H1 (cell line): Measurements from ENCODE around the gene ULBP1. TPM values are rescaled to one million over a fixed set of nuclear protein-coding genes. Genes with fewer than 3 reads are reported as not detected.

ENCODE experiments used
- CTCF ChIA-PET: fragments of 300-600 bp; sonication (Branson Sonifier 250); formaldehyde crosslinking; loops from one replicate; lab custom pipeline; 2021; ENCODE audit not compliant: partially characterized antibody; lab: Charles Lee
- POLR2A ChIA-PET: fragments of 300-600 bp; sonication (Branson Sonifier 250); formaldehyde crosslinking; loops from one replicate; lab custom pipeline; 2021; ENCODE audit warnings: inconsistent platforms; ENCODE audit not compliant: partially characterized antibody; lab: Charles Lee
- DNase-seq, 2 experiments: peaks; one replicate each; pipeline versions ENCODE4 v3.0.0 to v3.0.0-alpha.2; 2010 to 2022; ENCODE audit warnings: low spot score in 2 of 2, low read depth in 1 of 2, mixed read lengths in 1 of 2
- FAIRE-seq: peaks from 2 replicates; lab custom pipeline; 2011; peaks lifted over from hg19 to GRCh38; lab: Jason Lieb, UNC
- H2AFZ ChIP-seq: 2 replicates; pipeline ENCODE4 v1.8.1; 2012; ENCODE audit warnings: low read length, inconsistent platforms
- H2AK5ac ChIP-seq: 2 replicates; pipeline ENCODE4 v1.6.1; 2013; ENCODE audit warnings: low read depth, low read length
- H2BK120ac ChIP-seq: replicated peaks from 2 replicates; pipeline ENCODE3; 2013; ENCODE audit warnings: low read depth, low read length, inconsistent platforms
- H2BK12ac ChIP-seq: 2 replicates; pipeline ENCODE4 v1.6.1; 2013; ENCODE audit warnings: low read depth, low read length
- H2BK15ac ChIP-seq: 2 replicates; pipeline ENCODE4 v1.6.1; 2013; ENCODE audit warnings: low read length
- H2BK20ac ChIP-seq: 2 replicates; pipeline ENCODE4 v1.6.1; 2013; ENCODE audit warnings: low read length
- H2BK5ac ChIP-seq: 2 replicates; pipeline ENCODE4 v1.6.1; 2013; ENCODE audit warnings: low read depth, low read length
- H3K14ac ChIP-seq: 2 replicates; pipeline ENCODE4 v1.6.1; 2013; ENCODE audit warnings: inconsistent platforms; ENCODE audit not compliant: insufficient read length
- H3K18ac ChIP-seq: 2 replicates; pipeline ENCODE4 v1.6.1; 2013; ENCODE audit warnings: low read length; ENCODE audit errors: extremely low read depth
- H3K23ac ChIP-seq: 2 replicates; pipeline ENCODE4 v1.6.1; 2013; ENCODE audit warnings: inconsistent platforms; ENCODE audit not compliant: insufficient read length
- H3K23me2 ChIP-seq: 2 replicates; pipeline ENCODE4 v1.6.1; 2013; ENCODE audit warnings: low read depth, low read length
- H3K27ac ChIP-seq: 2 replicates; pipeline ENCODE4 v1.6.1; 2011; ENCODE audit warnings: low read depth, low read length, inconsistent platforms
- H3K27me3 ChIP-seq, 4 experiments: replicated peaks in 1 of 4; 1 replicate in 1 of 4; 2 replicates in 3 of 4; pipeline versions ENCODE4 v1.6.1 to v1.8.1; 2011 to 2013; ENCODE audit warnings: low read length in 3 of 4, mild to moderate bottlenecking in 3 of 4, inconsistent platforms in 2 of 4, mixed read lengths in 2 of 4, moderate library complexity in 1 of 4; ENCODE audit not compliant: control insufficient read depth in 3 of 4, insufficient read depth in 3 of 4; ENCODE audit errors: extremely low read depth in 1 of 4
- H3K36me3 ChIP-seq, 4 experiments: 2 replicates each; pipeline versions ENCODE4 v1.6.1 to v1.8.1; 2011 to 2013; ENCODE audit warnings: mild to moderate bottlenecking in 4 of 4, low read length in 3 of 4, moderate library complexity in 2 of 4, control low read depth in 1 of 4, inconsistent platforms in 1 of 4; ENCODE audit not compliant: insufficient read depth in 4 of 4, control insufficient read depth in 2 of 4
- H3K4ac ChIP-seq: replicated peaks from 2 replicates; pipeline ENCODE3; 2013; ENCODE audit warnings: low read length, low read depth, mixed read lengths, inconsistent platforms; ENCODE audit not compliant: insufficient read length
- H3K4me1 ChIP-seq, 4 experiments: replicated peaks in 1 of 4; 1 replicate in 1 of 4; 2 replicates in 3 of 4; pipeline versions ENCODE4 v1.6.1 to v1.8.1; 2011 to 2013; ENCODE audit warnings: low read length in 3 of 4, inconsistent platforms in 2 of 4, mixed read lengths in 1 of 4; ENCODE audit not compliant: insufficient read depth in 4 of 4, control insufficient read depth in 3 of 4
- H3K4me2 ChIP-seq, 2 experiments: 2 replicates each; pipeline versions ENCODE4 v1.6.1 to v1.8.1; 2011 to 2013; ENCODE audit warnings: low read depth in 2 of 2, low read length in 2 of 2, control low read depth in 1 of 2, inconsistent platforms in 1 of 2, mild to moderate bottlenecking in 1 of 2; ENCODE audit not compliant: insufficient read depth in 1 of 2
- H3K4me3 ChIP-seq, 4 experiments: fragments of 200-600, 300-600 bp in 1 of 4; sonication (generic), shearing (Covaris generic), sonication (Bioruptor Twin) in 1 of 4; 2 replicates each; pipeline versions ENCODE4 v1.5.1 to v1.8.1; 2011 to 2016; ENCODE audit warnings: low read length in 4 of 4, low read depth in 3 of 4, control low read depth in 2 of 4, inconsistent platforms in 2 of 4, mild to moderate bottlenecking in 2 of 4, mixed read lengths in 1 of 4, moderate library complexity in 1 of 4; ENCODE audit not compliant: insufficient read depth in 2 of 4; ENCODE audit errors: extremely low read depth in 1 of 4
- H3K56ac ChIP-seq: replicated peaks from 2 replicates; pipeline ENCODE3; 2013; ENCODE audit warnings: low read depth, mild to moderate bottlenecking, mixed read lengths, low read length, inconsistent platforms; ENCODE audit not compliant: insufficient read length
- H3K79me1 ChIP-seq: 2 replicates; pipeline ENCODE4 v1.6.1; 2013; ENCODE audit warnings: low read depth, low read length, control low read depth
- H3K79me2 ChIP-seq, 2 experiments: 2 replicates each; pipeline versions ENCODE4 v1.6.1 to v1.8.1; 2012 to 2013; ENCODE audit warnings: low read length in 2 of 2, mild to moderate bottlenecking in 2 of 2, inconsistent platforms in 1 of 2; ENCODE audit not compliant: insufficient read depth in 2 of 2, control insufficient read depth in 1 of 2
- H3K9ac ChIP-seq, 4 experiments: replicated peaks in 1 of 4; 1 replicate in 1 of 4; 2 replicates in 3 of 4; pipeline versions ENCODE4 v1.6.1 to v1.8.1; 2011 to 2013; ENCODE audit warnings: low read depth in 3 of 4, low read length in 3 of 4, control low read depth in 2 of 4, mild to moderate bottlenecking in 2 of 4, moderate library complexity in 2 of 4, inconsistent platforms in 1 of 4; ENCODE audit errors: extremely low read depth in 1 of 4
- H3K9me3 ChIP-seq, 2 experiments: 2 replicates each; pipeline versions ENCODE4 v1.6.1 to v1.8.1; 2012 to 2013; ENCODE audit warnings: mild to moderate bottlenecking in 2 of 2, moderate library complexity in 2 of 2, control low read depth in 1 of 2, inconsistent platforms in 1 of 2, low read depth in 1 of 2, low read length in 1 of 2, mixed read lengths in 1 of 2; ENCODE audit not compliant: insufficient read depth in 2 of 2
- H4K20me1 ChIP-seq, 2 experiments: replicated peaks in 1 of 2; 2 replicates each; pipeline versions ENCODE3 to v1.8.1; 2011 to 2013; ENCODE audit warnings: inconsistent platforms in 2 of 2, low read length in 2 of 2, mild to moderate bottlenecking in 1 of 2; ENCODE audit not compliant: insufficient read depth in 2 of 2, control insufficient read depth in 1 of 2
- H4K5ac ChIP-seq: 2 replicates; pipeline ENCODE4 v1.6.1; 2013; ENCODE audit warnings: low read length, low read depth, mixed read lengths, inconsistent platforms; ENCODE audit not compliant: insufficient read length
- H4K8ac ChIP-seq: 2 replicates; pipeline ENCODE4 v1.8.0; 2013; ENCODE audit warnings: mild to moderate bottlenecking, moderate library complexity, low read length, inconsistent platforms; ENCODE audit not compliant: insufficient read depth; ENCODE audit errors: extremely low read depth
- H4K91ac ChIP-seq: replicated peaks from 2 replicates; pipeline ENCODE3; 2013; ENCODE audit warnings: low read length, mixed read lengths, inconsistent platforms; ENCODE audit not compliant: insufficient read length
- HDAC2 ChIP-seq, 2 experiments: fragments of 300-600 bp in 1 of 2; sonication (generic) in 1 of 2; IDR thresholded peaks; 2 replicates each; pipeline ENCODE4 v1.6.1; 2011 to 2012; ENCODE audit warnings: low read depth in 2 of 2, low read length in 2 of 2, mild to moderate bottlenecking in 2 of 2, moderate library complexity in 2 of 2, borderline replicate concordance in 1 of 2, inconsistent platforms in 1 of 2
- KDM1A ChIP-seq: fragments of 200-600, 300-600 bp; sonication (generic); IDR thresholded peaks from 2 replicates; pipeline ENCODE4 v1.7.1; 2016; ENCODE audit warnings: mild to moderate bottlenecking, low read length, borderline replicate concordance
- PHF8 ChIP-seq: fragments of 200-600 bp; sonication (generic); conservative IDR thresholded peaks from 2 replicates; pipeline ENCODE4 v1.7.1; 2012; ENCODE audit warnings: low read depth, mild to moderate bottlenecking, inconsistent platforms, low read length, moderate library complexity
- TBP ChIP-seq: IDR thresholded peaks from 2 replicates; pipeline ENCODE4 v1.6.1; 2011; ENCODE audit warnings: low read depth, low read length, improper control_type of control experiment
- YY1 ChIP-seq: IDR thresholded peaks from 2 replicates; pipeline ENCODE4 v1.6.1; 2011; ENCODE audit warnings: low read depth, mild to moderate bottlenecking, low read length
- ZNF274 ChIP-seq: IDR thresholded peaks from 2 replicates; pipeline ENCODE4 v1.7.0; 2012; ENCODE audit warnings: low read length, borderline replicate concordance; ENCODE audit errors: extremely low read depth
- WGBS, 2 experiments: shearing (Covaris generic) in 1 of 2; methylation state at CpG; one replicate each; pipeline versions ENCODE4 v1.1.6 to v1.1.7; 2013 to 2015; ENCODE audit warnings: low lambda C conversion rate in 2 of 2, mixed read lengths in 2 of 2, inconsistent platforms in 1 of 2, low coverage in 1 of 2, missing lambda C conversion rate in 1 of 2; ENCODE audit not compliant: insufficient replicate concordance in 2 of 2, insufficient coverage in 1 of 2, insufficient read length in 1 of 2; ENCODE audit errors: extremely low coverage in 1 of 2, missing lambda C conversion rate in 1 of 2; 5-methylcytosine and 5-hydroxymethylcytosine counted together
- polyA plus RNA-seq, 7 experiments: library from polyadenylated mRNA; depleted of rRNA in 3 of 7; stranded (reverse) in 5 of 7; unstranded in 2 of 7; fragments of >200 nt in 5 of 7; fragments of 200-250 nt in 2 of 7; gene quantifications; 1 replicate in 5 of 7; 2 replicates in 1 of 7; 4 replicates in 1 of 7; pipeline versions ENCODE4 v1.2.1 to v1.2.3, GENCODE V29; 2011 to 2013; ENCODE audit warnings: missing spikeins in 2 of 7, mixed read lengths in 2 of 7
- total RNA-seq: library from RNA; stranded (reverse); fragmentation: NEBNext Ultra II Directional; extraction: Animal tissue kit (Norgen Biotek cat#: 25700); gene quantifications from 2 replicates; pipeline ENCODE4 v1.2.1, GENCODE V29; 2021

ULBP1 gene
- total and polyA plus RNA-seq, 2 of the 8 experiments (the other 6 are each of a cell fraction or from before 2014, with no cell fraction given) = 0.32 to 0.60 TPM

GRCh38 chr6:149967591-149967990 is 3.8 kb downstream of the ULBP1 start:
- H3K23me2 ChIP-seq = peaks cover 9% of the 10 kb centered on the region; the same call in 1 of the 2 replicates
- no peaks in the 10 kb centered on the region for H3K36me3 ChIP-seq
- no peak overlapping the region for H3K18ac ChIP-seq
- H3K9ac ChIP-seq = no peak overlapping the region
- H3K4ac ChIP-seq = no peak overlapping the region
- no peak for TF ChIP-seq PHF8
- TF ChIP-seq HDAC2 (IDR thresholded peaks at IDR 0.05; ENCODE audit: borderline replicate concordance in 1 of 2, low read depth in 2 of 2, low read length in 2 of 2) = no peak
- no peak for TF ChIP-seq ZNF274
- no peak for TF ChIP-seq YY1
- no peak for TF ChIP-seq TBP
- no peak for TF ChIP-seq KDM1A
- no peak overlapping the region for H3K4me3 ChIP-seq
- H3K56ac ChIP-seq = no peak overlapping the region
- no peak overlapping the region for H4K91ac ChIP-seq
- H2BK5ac ChIP-seq = no peak overlapping the region
- no peak overlapping the region for H2BK120ac ChIP-seq
- FAIRE-seq = no peak
- H2BK12ac ChIP-seq = no peak overlapping the region
- no peak overlapping the region for H2AFZ ChIP-seq
- ChIA-PET CTCF (no interaction called here), POLR2A (no interaction called here)
- DNase-seq = no peak
- H3K79me2 ChIP-seq = no peaks in the 10 kb centered on the region
- H3K79me1 ChIP-seq = no peaks in the 10 kb centered on the region
- no peak overlapping the region for H4K8ac ChIP-seq
- H2AK5ac ChIP-seq = no peak overlapping the region
- 77% methylated on average over 4 of the region's 4 CpGs; no CpG with 5 or more reads in 1 of the 2 experiments for WGBS, 2 experiments
- H2BK15ac ChIP-seq = no peak overlapping the region
- H3K27me3 ChIP-seq = peaks cover 38 to 76% (median 59%) of the 10 kb centered on the region in 4 experiments
- H3K23ac ChIP-seq = no peak overlapping the region
- no peaks in the 10 kb centered on the region for H3K9me3 ChIP-seq
- H4K5ac ChIP-seq = no peak overlapping the region
- H2BK20ac ChIP-seq = no peak overlapping the region
- H3K27ac ChIP-seq = no peak overlapping the region
- H3K4me2 ChIP-seq = no peak overlapping the region
- H3K14ac ChIP-seq = no peak overlapping the region
- peaks cover 0 to 20% (median 17%) of the 10 kb centered on the region in 4 experiments; a peak in 5 of 7 replicates for H3K4me1 ChIP-seq
- H4K20me1 ChIP-seq = peaks cover 7 to 10% of the 10 kb centered on the region in 2 experiments
